ENCODE results near the gene AK5.

Gene AK5

GRCh38 chr1:77361621-77362020 lies 79.8 kb downstream of the AK5 start:
- Histone ChIP-seq H3K9me2 (replicated peaks; ENCODE audit: insufficient read depth, low read length) (no peaks in the 10 kb centered on the region), H3F3A (ENCODE audit: insufficient read depth) (no peaks in the 10 kb centered on the region), H3K36me3 (ENCODE audit: low read length) (no peaks in the 10 kb centered on the region), H4K20me1 (ENCODE audit: low read depth, low read length) (no peaks in the 10 kb centered on the region; the same call in 1 of the 2 replicates), H3K4me3 (ENCODE audit: insufficient read depth, low read length, poor library complexity, severe bottlenecking) (no peak overlapping the region), H3K4me2 (ENCODE audit: low read depth, low read length, poor library complexity, severe bottlenecking) (no peak overlapping the region), H3K79me2 (ENCODE audit: insufficient read depth, low read length) (no peaks in the 10 kb centered on the region), H3K27me3 (ENCODE audit: low read length) (no peaks in the 10 kb centered on the region), H3K9ac (ENCODE audit: low read length) (no peak overlapping the region), H3K9me3 (ENCODE audit: insufficient read depth, low read length) (no peaks in the 10 kb centered on the region), H3K27ac (ENCODE audit: low read depth, low read length) (no peak overlapping the region), H2AFZ (ENCODE audit: low read depth, low read length, severe bottlenecking) (no peak overlapping the region)
- TF ChIP-seq EZH2phosphoT487 (conservative IDR thresholded peaks at IDR 0.05; ENCODE audit: low read length): no peak
- TF ChIP-seq CTCF (IDR thresholded peaks at IDR 0.05; ENCODE audit: insufficient read depth, low read length, poor library complexity, severe bottlenecking): no peak

GRCh38 chr1:77370161-77370560 lies 88.3 kb downstream of the AK5 start:
- Histone ChIP-seq H2AFZ (ENCODE audit: low read depth, low read length, severe bottlenecking) (no peak overlapping the region), H3K4me2 (ENCODE audit: low read depth, low read length, poor library complexity, severe bottlenecking) (no peak overlapping the region), H3F3A (ENCODE audit: insufficient read depth) (no peaks in the 10 kb centered on the region), H3K27me3 (ENCODE audit: low read length) (no peaks in the 10 kb centered on the region), H3K4me3 (ENCODE audit: insufficient read depth, low read length, poor library complexity, severe bottlenecking) (no peak overlapping the region), H4K20me1 (ENCODE audit: low read depth, low read length) (no peaks in the 10 kb centered on the region), H3K9me3 (ENCODE audit: insufficient read depth, low read length) (no peaks in the 10 kb centered on the region), H3K27ac (ENCODE audit: low read depth, low read length) (no peak overlapping the region), H3K36me3 (ENCODE audit: low read length) (no peaks in the 10 kb centered on the region), H3K9me2 (replicated peaks; ENCODE audit: insufficient read depth, low read length) (no peaks in the 10 kb centered on the region), H3K79me2 (ENCODE audit: insufficient read depth, low read length) (no peaks in the 10 kb centered on the region), H3K9ac (ENCODE audit: low read length) (no peak overlapping the region)
- TF ChIP-seq EZH2phosphoT487 (conservative IDR thresholded peaks at IDR 0.05; ENCODE audit: low read length): no peak

- no peak overlapping the region for H3K4me3 ChIP-seq (ENCODE audit: insufficient read depth, low read length, poor library complexity, severe bottlenecking)
- H3K9ac ChIP-seq (ENCODE audit: low read length): no peak overlapping the region
- no peaks in the 10 kb centered on the region for H4K20me1 ChIP-seq (ENCODE audit: low read depth, low read length)
- no peaks in the 10 kb centered on the region for H3K9me3 ChIP-seq (ENCODE audit: insufficient read depth, low read length)
- no peaks in the 10 kb centered on the region for H3K27me3 ChIP-seq (ENCODE audit: low read length)
- H2AFZ ChIP-seq (ENCODE audit: low read depth, low read length, severe bottlenecking): no peak overlapping the region
- no peaks in the 10 kb centered on the region for H3K79me2 ChIP-seq (ENCODE audit: insufficient read depth, low read length)
- no peak for TF ChIP-seq EZH2phosphoT487 (conservative IDR thresholded peaks at IDR 0.05; ENCODE audit: low read length)
- TF ChIP-seq CTCF (IDR thresholded peaks at IDR 0.05; ENCODE audit: insufficient read depth, low read length, poor library complexity, severe bottlenecking): no peak
- H3K36me3 ChIP-seq (ENCODE audit: low read length): no peaks in the 10 kb centered on the region
- no peak overlapping the region for H3K27ac ChIP-seq (ENCODE audit: low read depth, low read length)
- H3K4me2 ChIP-seq (ENCODE audit: low read depth, low read length, poor library complexity, severe bottlenecking): no peak overlapping the region
- no peaks in the 10 kb centered on the region for H3K9me2 ChIP-seq (replicated peaks; ENCODE audit: insufficient read depth, low read length)
- no peaks in the 10 kb centered on the region for H3F3A ChIP-seq (ENCODE audit: insufficient read depth)
Measured at GRCh38 chr1:77370583-77371306, 88.9 kb downstream of the AK5 start.

GRCh38 chr1:77371396-77371795 lies 89.6 kb downstream of the AK5 start:
- H4K20me1 ChIP-seq (ENCODE audit: low read depth, low read length): no peaks in the 10 kb centered on the region
- H3K36me3 ChIP-seq (ENCODE audit: low read length): no peaks in the 10 kb centered on the region
- no peak overlapping the region for H3K4me3 ChIP-seq (ENCODE audit: insufficient read depth, low read length, poor library complexity, severe bottlenecking)
- H3K4me2 ChIP-seq (ENCODE audit: low read depth, low read length, poor library complexity, severe bottlenecking): no peak overlapping the region
- H3K9me3 ChIP-seq (ENCODE audit: insufficient read depth, low read length): no peaks in the 10 kb centered on the region
- no peaks in the 10 kb centered on the region for H3K9me2 ChIP-seq (replicated peaks; ENCODE audit: insufficient read depth, low read length)
- H3K9ac ChIP-seq (ENCODE audit: low read length): no peak overlapping the region
- H3K79me2 ChIP-seq (ENCODE audit: insufficient read depth, low read length): no peaks in the 10 kb centered on the region
- H3K27me3 ChIP-seq (ENCODE audit: low read length): no peaks in the 10 kb centered on the region
- no peak overlapping the region for H3K27ac ChIP-seq (ENCODE audit: low read depth, low read length)
- no peak overlapping the region for H2AFZ ChIP-seq (ENCODE audit: low read depth, low read length, severe bottlenecking)
- H3F3A ChIP-seq (ENCODE audit: insufficient read depth): no peaks in the 10 kb centered on the region
- no peak for TF ChIP-seq CTCF (IDR thresholded peaks at IDR 0.05; ENCODE audit: insufficient read depth, low read length, poor library complexity, severe bottlenecking)
- no peak for TF ChIP-seq EZH2phosphoT487 (conservative IDR thresholded peaks at IDR 0.05; ENCODE audit: low read length)
